Measurements from ENCODE around the gene BRINP3. TPM values are rescaled to one million over a fixed set of nuclear protein-coding genes. Genes with fewer than 3 reads are reported as not detected.
A peak's percentile ranks its signal among the peaks of the same experiment; 100 is the strongest.

BRINP3 gene
- total RNA-seq, 4 donors from 2014 or later, result 3.5 to 34.1 (median 9.5) TPM

DNA sequence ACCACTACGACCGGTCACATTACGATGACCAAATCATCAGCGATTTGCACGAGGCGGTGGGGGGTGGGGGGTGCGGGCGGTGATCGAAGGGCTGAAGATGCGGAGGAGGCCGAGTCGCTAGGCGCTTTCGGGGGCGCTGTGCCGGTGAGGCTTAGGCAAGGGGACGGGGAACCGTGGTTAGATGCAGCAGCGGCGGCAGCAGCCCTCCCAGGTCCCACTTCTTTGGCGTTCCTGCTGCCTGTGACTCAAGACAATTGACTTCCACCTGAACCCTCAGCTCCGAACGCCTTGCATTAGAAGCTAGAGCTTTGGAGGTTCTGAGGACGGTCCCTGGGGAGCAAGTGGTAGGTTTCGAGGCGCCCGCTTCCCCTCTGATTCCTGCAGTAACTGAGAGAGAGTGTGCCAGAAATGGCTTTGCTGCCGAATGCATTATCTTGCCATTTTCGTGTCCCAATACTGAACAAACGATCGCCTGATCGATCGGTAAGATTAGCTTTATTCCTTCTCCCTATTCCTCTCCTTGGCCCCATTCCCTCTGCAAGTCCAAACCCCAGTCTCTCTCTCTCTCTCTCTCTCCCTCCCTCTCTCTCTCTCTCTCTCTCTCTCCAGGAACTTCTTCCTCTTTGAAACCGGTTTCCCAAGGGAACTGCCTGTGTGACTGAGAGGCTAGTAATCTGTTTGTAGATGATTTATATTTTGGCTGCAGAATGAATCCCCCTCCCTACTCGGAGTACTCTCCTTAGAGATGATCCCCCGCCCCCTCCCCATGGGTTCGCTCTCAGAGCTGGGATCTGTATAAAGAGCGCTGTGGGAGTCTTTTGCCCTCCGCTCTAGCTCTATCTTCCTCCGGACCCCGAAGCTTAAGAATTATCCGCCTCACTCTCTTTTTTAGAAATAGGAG, 735 bp upstream of the BRINP3 start:
- no peak for DNase-seq (ENCODE audit: extremely low spot score)
- no peaks in the 10 kb centered on the region for H3K36me3 ChIP-seq
- H3K4me3 ChIP-seq, result peak overlapping the region; percentile 52 to 62 (median 59)
- intact Hi-C loops (cut with DNase I), result no loop called here
- TF ChIP-seq POLR2AphosphoS5 (IDR thresholded peaks at IDR 0.05), result no peak
- TF ChIP-seq, protein P1, sequence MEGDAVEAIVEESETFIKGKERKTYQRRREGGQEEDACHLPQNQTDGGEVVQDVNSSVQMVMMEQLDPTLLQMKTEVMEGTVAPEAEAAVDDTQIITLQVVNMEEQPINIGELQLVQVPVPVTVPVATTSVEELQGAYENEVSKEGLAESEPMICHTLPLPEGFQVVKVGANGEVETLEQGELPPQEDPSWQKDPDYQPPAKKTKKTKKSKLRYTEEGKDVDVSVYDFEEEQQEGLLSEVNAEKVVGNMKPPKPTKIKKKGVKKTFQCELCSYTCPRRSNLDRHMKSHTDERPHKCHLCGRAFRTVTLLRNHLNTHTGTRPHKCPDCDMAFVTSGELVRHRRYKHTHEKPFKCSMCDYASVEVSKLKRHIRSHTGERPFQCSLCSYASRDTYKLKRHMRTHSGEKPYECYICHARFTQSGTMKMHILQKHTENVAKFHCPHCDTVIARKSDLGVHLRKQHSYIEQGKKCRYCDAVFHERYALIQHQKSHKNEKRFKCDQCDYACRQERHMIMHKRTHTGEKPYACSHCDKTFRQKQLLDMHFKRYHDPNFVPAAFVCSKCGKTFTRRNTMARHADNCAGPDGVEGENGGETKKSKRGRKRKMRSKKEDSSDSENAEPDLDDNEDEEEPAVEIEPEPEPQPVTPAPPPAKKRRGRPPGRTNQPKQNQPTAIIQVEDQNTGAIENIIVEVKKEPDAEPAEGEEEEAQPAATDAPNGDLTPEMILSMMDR (IDR thresholded peaks at IDR 0.05), result peak in 1 of 3 experiments; percentile 13
- TF ChIP-seq EP300 (IDR thresholded peaks at IDR 0.05), result no peak
- no peak for TF ChIP-seq POLR2A (IDR thresholded peaks at IDR 0.05; ENCODE audit: low read depth)
- peak overlapping the region; percentile 65 to 78 (median 74) for H3K27ac ChIP-seq (replicated peaks in 1 of 4)
- 3% methylated on average over 39 of the region's 42 CpGs for WGBS
- no peaks in the 10 kb centered on the region for H3K9me3 ChIP-seq
- peaks cover 6 to 25% (median 23%) of the 10 kb centered on the region in 4 donors for H3K4me1 ChIP-seq
- H3K27me3 ChIP-seq, result peaks cover 0 to 24% (median 2%) of the 10 kb centered on the region in 4 donors

DNA sequence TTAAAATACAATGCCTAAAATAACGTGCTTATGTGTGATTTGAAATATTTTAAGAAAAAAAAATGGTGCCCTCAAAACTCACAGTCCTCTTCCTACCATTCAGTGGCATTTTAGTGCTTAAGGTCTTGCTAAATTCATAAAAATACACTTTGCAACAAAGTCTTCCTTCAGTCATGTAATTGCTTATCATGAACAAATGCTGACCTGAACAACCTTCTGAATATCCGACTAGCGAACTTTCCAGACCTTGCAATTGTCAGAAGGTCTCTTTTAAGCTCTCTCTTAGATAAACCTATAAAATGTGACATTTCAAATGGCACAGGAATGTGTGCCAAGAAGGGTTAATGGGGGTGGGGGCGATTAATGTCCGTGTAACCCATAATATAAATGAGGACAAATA, 858 bp downstream of the BRINP3 start:
- no peaks in the 10 kb centered on the region for H3K36me3 ChIP-seq
- peaks cover 0 to 24% (median 2%) of the 10 kb centered on the region in 4 donors for H3K27me3 ChIP-seq
- peaks cover 6 to 25% (median 23%) of the 10 kb centered on the region in 4 donors for H3K4me1 ChIP-seq
- intact Hi-C loops (cut with DNase I), result no loop called here
- TF ChIP-seq, protein P1 (IDR thresholded peaks at IDR 0.05), result no peak
- H3K27ac ChIP-seq (replicated peaks in 1 of 4), result peak overlapping the region in 3 of 4 donors; percentile 72 to 78 (median 75)
- no peaks in the 10 kb centered on the region for H3K9me3 ChIP-seq
- peak overlapping the region; percentile 42 to 62 (median 59) for H3K4me3 ChIP-seq
- WGBS, result 48% methylated on average over 5 of the region's 5 CpGs
- no peak for DNase-seq (ENCODE audit: extremely low spot score)

DNA sequence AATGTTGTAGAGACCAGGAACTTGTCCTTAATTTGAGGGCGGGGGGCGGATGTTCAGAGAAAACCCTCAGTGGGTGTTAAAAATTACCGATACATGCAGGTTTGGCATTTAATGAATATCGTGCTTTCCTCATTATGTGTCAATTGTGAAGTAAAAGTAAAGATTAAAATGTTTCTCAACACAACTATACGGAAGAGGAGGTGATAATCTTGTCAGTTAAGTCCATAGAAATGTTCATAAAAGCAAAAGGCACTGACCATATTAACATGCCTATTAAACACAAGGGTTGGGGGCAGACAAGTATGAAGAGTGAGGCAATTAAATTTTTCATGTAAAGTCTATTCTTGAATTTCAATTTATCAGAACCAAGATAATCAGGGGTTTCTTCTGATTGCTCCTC, 1.3 kb downstream of the BRINP3 start:
- TF ChIP-seq POLR2A (IDR thresholded peaks at IDR 0.05; ENCODE audit: low read depth) (no peak), EP300 (IDR thresholded peaks at IDR 0.05) (no peak), POLR2AphosphoS5 (IDR thresholded peaks at IDR 0.05) (no peak)
- TF ChIP-seq, protein P1 (IDR thresholded peaks at IDR 0.05), result no peak
- Histone ChIP-seq H3K36me3 (no peaks in the 10 kb centered on the region), H3K9me3 (no peaks in the 10 kb centered on the region), H3K27me3 (peaks cover 0 to 24% (median 2%) of the 10 kb centered on the region in 4 donors), H3K4me3 (peak overlapping the region; percentile 42 to 62 (median 59)), H3K4me1 (peaks cover 6 to 25% (median 23%) of the 10 kb centered on the region in 4 donors), H3K27ac (replicated peaks in 1 of 4) (peak overlapping the region; percentile 72 to 78 (median 74))
- WGBS, result 32% methylated on average over 5 of the region's 5 CpGs
- no peak for DNase-seq (ENCODE audit: extremely low spot score)
- intact Hi-C loops (cut with DNase I), result no loop called here

DNA sequence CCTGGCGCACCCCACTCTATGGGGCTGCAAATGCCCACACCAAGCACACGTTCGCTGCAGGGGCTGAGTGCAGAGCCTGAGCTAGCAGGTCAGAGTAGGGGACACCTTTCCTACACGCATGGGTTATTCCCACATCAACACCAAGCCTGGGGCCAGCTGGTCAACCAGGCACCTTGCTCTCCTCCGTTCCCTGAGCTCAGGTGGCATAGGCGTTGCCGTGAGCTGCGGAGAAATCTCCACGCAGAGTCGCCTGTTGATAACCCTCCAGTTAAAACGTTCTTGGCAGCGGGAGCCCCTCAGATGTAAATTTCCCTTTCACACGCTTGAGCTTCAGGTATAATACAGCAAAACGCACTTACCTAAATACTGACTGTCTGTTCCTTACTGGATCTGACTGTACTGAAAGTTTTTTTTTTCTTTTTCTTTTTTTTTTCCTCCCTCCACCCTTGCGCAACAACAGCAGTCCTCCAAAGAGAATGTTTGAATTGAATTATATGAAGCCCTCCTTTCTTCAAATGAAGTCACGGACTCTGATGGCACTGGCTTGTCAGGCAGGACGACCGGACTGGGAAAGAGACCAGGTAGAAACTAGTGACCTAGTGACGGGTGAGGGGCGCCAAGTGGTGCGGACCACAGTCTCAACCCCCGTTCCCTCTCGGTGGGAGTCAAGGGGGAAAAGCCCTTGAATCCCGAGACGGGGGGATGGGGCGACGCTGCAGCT, 2.1 kb downstream of the BRINP3 start:
- Histone ChIP-seq H3K36me3 (no peaks in the 10 kb centered on the region), H3K27ac (replicated peaks in 1 of 4) (peak overlapping the region; percentile 72 to 78 (median 74)), H3K27me3 (peaks cover 0 to 24% (median 2%) of the 10 kb centered on the region in 4 donors), H3K4me1 (peaks cover 6 to 25% (median 23%) of the 10 kb centered on the region in 4 donors), H3K4me3 (peak overlapping the region; percentile 42 to 62 (median 59)), H3K9me3 (no peaks in the 10 kb centered on the region)
- WGBS, result 6% methylated on average over 26 of the region's 27 CpGs
- DNase-seq (ENCODE audit: extremely low spot score), result no peak
- intact Hi-C loops (cut with DNase I), result no loop called here
- TF ChIP-seq POLR2A (IDR thresholded peaks at IDR 0.05; ENCODE audit: low read depth) (no peak), EP300 (IDR thresholded peaks at IDR 0.05) (no peak), POLR2AphosphoS5 (IDR thresholded peaks at IDR 0.05) (no peak)
- TF ChIP-seq, protein P1 (IDR thresholded peaks at IDR 0.05), result no peak

Data from esophagus muscularis mucosa (tissue), 4 donors.